Activated CD8-positive, alpha-beta T cell treated with anti-CD3 and anti-CD28 coated beads for 36 hours (primary cell): ENCODE measurements around the gene HTD2. TPM values are rescaled to one million over a fixed set of nuclear protein-coding genes. Genes with fewer than 3 reads are reported as not detected.

Source experiments
- ATAC-seq: fragments of 200-7000 bp; cut with Tn5 transposase; one replicate; pipeline ENCODE4 v1.10.0; 2021; ENCODE audit warnings: mild to moderate bottlenecking, moderate library complexity
- CTCF ChIA-PET: fragments of 350-600 bp; sonication (Branson Sonifier 250); formaldehyde crosslinking; loops from one replicate; lab custom pipeline; 2021; ENCODE audit warnings: antibody characterized with exemption; lab: Charles Lee
- POLR2A ChIA-PET: fragments of 350-600 bp; sonication (Branson Sonifier 250); formaldehyde crosslinking; loops from one replicate; lab custom pipeline; 2021; ENCODE audit warnings: antibody characterized with exemption; lab: Charles Lee
- DNase-seq: peaks from one replicate; pipeline ENCODE4 v3.0.0-alpha.2; 2020
- H3K27ac Mint-ChIP-seq: one replicate; pipeline ENCODE4 v1.8.0; 2021; ENCODE audit warnings: mild to moderate bottlenecking, mixed read lengths
- H3K27me3 Mint-ChIP-seq: one replicate; pipeline ENCODE4 v1.8.0; 2021; ENCODE audit warnings: mixed read lengths
- H3K36me3 Mint-ChIP-seq: one replicate; pipeline ENCODE4 v1.8.0; 2021; ENCODE audit warnings: low read depth, mixed read lengths
- H3K4me1 Mint-ChIP-seq: one replicate; pipeline ENCODE4 v1.8.0; 2021; ENCODE audit warnings: low read depth, mixed read lengths
- H3K4me3 Mint-ChIP-seq: one replicate; pipeline ENCODE4 v1.8.0; 2021; ENCODE audit warnings: mild to moderate bottlenecking, moderate library complexity, mixed read lengths
- H3K9me3 Mint-ChIP-seq: one replicate; pipeline ENCODE4 v1.8.0; 2021; ENCODE audit warnings: mixed read lengths
- CTCF ChIP-seq: fragments of 200-600 bp; IDR thresholded peaks from one replicate; pipeline ENCODE4 v1.8.0; 2022; ENCODE audit warnings: antibody characterized with exemption, mild to moderate bottlenecking
- intact Hi-C: fragments of 100-400 bp; cut with micrococcal nuclease; formaldehyde crosslinking; loops from one replicate; pipeline ENCODE4 v1.10.0; 2022
- total RNA-seq, 2 experiments: library from RNA; stranded (reverse); gene quantifications; one replicate each; pipeline ENCODE4 v1.2.3, GENCODE V29; 2021

The HTD2 gene
- total RNA-seq, 2 experiments from 2014 or later = 8.4 to 9.6 TPM

GRCh38 chr3:58342676-58343075, 36.4 kb downstream of the HTD2 start:
- no peak for DNase-seq
- H3K4me1 Mint-ChIP-seq = peaks cover 12% of the 10 kb centered on the region
- H3K27ac Mint-ChIP-seq = no peak overlapping the region
- H3K4me3 Mint-ChIP-seq = no peak overlapping the region
- peaks cover 13% of the 10 kb centered on the region for H3K36me3 Mint-ChIP-seq
- CTCF ChIA-PET = interaction anchor here (1.9 kb wide), 1 partner anchor 8 kb away, joined by 7 read pairs; no protein-coding TSS in a partner anchor
- no peak for ATAC-seq
- POLR2A ChIA-PET = no interaction called here
- H3K27me3 Mint-ChIP-seq = no peaks in the 10 kb centered on the region
- no peak for TF ChIP-seq CTCF
- H3K9me3 Mint-ChIP-seq = no peaks in the 10 kb centered on the region
- intact Hi-C loops = no loop called here

GRCh38 chr3:58345457-58345856, 39.1 kb downstream of the HTD2 start:
- no peak overlapping the region for H3K4me3 Mint-ChIP-seq
- TF ChIP-seq CTCF = no peak
- no peaks in the 10 kb centered on the region for H3K27me3 Mint-ChIP-seq
- no peak overlapping the region for H3K27ac Mint-ChIP-seq
- CTCF ChIA-PET = interaction anchor here (1.3 kb wide), 1 partner anchor 91 kb away, joined by 3 read pairs; no protein-coding TSS in a partner anchor
- ATAC-seq (no peak), DNase-seq (no peak)
- peaks cover 22% of the 10 kb centered on the region for H3K4me1 Mint-ChIP-seq
- peaks cover 18% of the 10 kb centered on the region for H3K36me3 Mint-ChIP-seq
- intact Hi-C loops = no loop called here
- no peaks in the 10 kb centered on the region for H3K9me3 Mint-ChIP-seq
- POLR2A ChIA-PET = interaction anchor here (0.6 to 1.3 kb wide), 3 partner anchors 10 to 380 kb away, joined by 3 to 4 read pairs (median 3); no protein-coding TSS in a partner anchor

DNA sequence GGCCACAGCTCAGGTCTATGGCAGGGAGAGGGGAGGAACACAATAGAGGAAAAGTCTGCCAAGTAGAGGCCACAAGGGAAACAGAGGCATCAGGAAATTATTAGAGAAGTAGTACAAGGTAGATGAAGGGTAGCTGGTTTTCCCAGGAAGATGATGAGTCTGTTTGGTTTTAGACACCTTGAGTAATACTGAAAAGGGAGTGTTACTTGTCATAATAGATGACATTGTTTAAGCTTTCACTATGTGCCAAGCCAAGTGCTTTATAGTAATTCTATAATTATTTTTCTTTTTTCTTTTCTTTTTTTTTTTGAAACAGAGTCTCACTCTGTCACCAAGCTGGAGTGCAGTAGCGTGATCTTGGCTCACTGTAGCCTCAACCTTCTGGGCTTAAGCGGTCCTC, 40.0 kb downstream of the HTD2 start:
- no peak overlapping the region for H3K4me3 Mint-ChIP-seq
- TF ChIP-seq CTCF = no peak
- intact Hi-C loops = no loop called here
- ChIA-PET POLR2A (interaction anchor here (0.9 to 1.3 kb wide), 2 partner anchors 11 to 381 kb away, joined by 3 to 4 read pairs; no protein-coding TSS in a partner anchor), CTCF (interaction anchor here (0.8 to 1.3 kb wide), 2 partner anchors 36 to 90 kb away, joined by 3 read pairs; no protein-coding TSS in a partner anchor)
- H3K4me1 Mint-ChIP-seq = peaks cover 25% of the 10 kb centered on the region
- peaks cover 15% of the 10 kb centered on the region for H3K36me3 Mint-ChIP-seq
- ATAC-seq (peak; percentile 25), DNase-seq (no peak)
- H3K9me3 Mint-ChIP-seq = no peaks in the 10 kb centered on the region
- no peak overlapping the region for H3K27ac Mint-ChIP-seq
- no peaks in the 10 kb centered on the region for H3K27me3 Mint-ChIP-seq

- DNase-seq (no peak), ATAC-seq (no peak)
- Mint-ChIP-seq H3K27me3 (no peaks in the 10 kb centered on the region), H3K27ac (no peak overlapping the region), H3K4me3 (no peak overlapping the region), H3K4me1 (peaks cover 37% of the 10 kb centered on the region), H3K36me3 (peaks cover 13% of the 10 kb centered on the region), H3K9me3 (no peaks in the 10 kb centered on the region)
- ChIA-PET POLR2A (interaction anchor here (1.0 to 1.1 kb wide), 2 partner anchors 14 to 41 kb away, joined by 3 read pairs; partner anchors contain the start of gene HTD2), CTCF (interaction anchor here (0.7 to 1.6 kb wide), 2 partner anchors 15 to 42 kb away, joined by 3 to 4 read pairs; partner anchors contain the start of genes HTD2, PXK and RPP14)
- TF ChIP-seq CTCF = no peak
- intact Hi-C loops = no loop called here
Observed at GRCh38 chr3:58347984-58348383, 41.7 kb downstream of the HTD2 start.
